CD14-positive monocyte (primary cell): ENCODE measurements around the gene ARHGEF6. TPM values are rescaled to one million over a fixed set of nuclear protein-coding genes. Genes with fewer than 3 reads are reported as not detected.

Source experiments
- DNase-seq, 3 donors: peaks; one replicate each; pipeline ENCODE4 v3.0.0-alpha.2; 2011 to 2022
- H2AFZ ChIP-seq: 2 replicates; pipeline ENCODE4 v1.6.0; 2012; ENCODE audit warnings: mild to moderate bottlenecking, low read depth, low read length, inconsistent platforms; ENCODE audit not compliant: insufficient read depth, poor library complexity, severe bottlenecking
- H3K27ac ChIP-seq, 2 donors: 1 replicate in 1 of 2; 2 replicates in 1 of 2; pipeline ENCODE4 v1.5.1; 2012 to 2013; ENCODE audit warnings: low read length in 2 of 2, control low read depth in 1 of 2, inconsistent platforms in 1 of 2, low read depth in 1 of 2, mild to moderate bottlenecking in 1 of 2
- H3K27me3 ChIP-seq, 2 donors: one replicate each; pipeline versions ENCODE4 v1.6.0 to v1.6.1; 2011 to 2013; ENCODE audit warnings: low read length in 2 of 2; ENCODE audit not compliant: control insufficient read depth in 2 of 2, insufficient read depth in 2 of 2
- H3K36me3 ChIP-seq, 2 donors: replicated peaks in 1 of 2; 1 replicate in 1 of 2; 2 replicates in 1 of 2; pipeline versions ENCODE4 v1.5.1 to v1.6.1; 2012 to 2013; ENCODE audit warnings: low read length in 2 of 2, control low read depth in 1 of 2, inconsistent platforms in 1 of 2, mild to moderate bottlenecking in 1 of 2; ENCODE audit not compliant: insufficient read depth in 2 of 2, control insufficient read depth in 1 of 2
- H3K4me1 ChIP-seq, 2 donors: 1 replicate in 1 of 2; 2 replicates in 1 of 2; pipeline versions ENCODE4 v1.5.1 to v1.6.1; 2012 to 2013; ENCODE audit warnings: low read length in 2 of 2, control low read depth in 1 of 2, inconsistent platforms in 1 of 2, mild to moderate bottlenecking in 1 of 2, moderate library complexity in 1 of 2; ENCODE audit not compliant: insufficient read depth in 2 of 2, control insufficient read depth in 1 of 2
- H3K4me2 ChIP-seq: replicated peaks from 2 replicates; pipeline ENCODE3; 2012; ENCODE audit warnings: low read length, moderate library complexity, mild to moderate bottlenecking; ENCODE audit not compliant: poor library complexity, severe bottlenecking; ENCODE audit errors: extremely low read depth
- H3K4me3 ChIP-seq, 3 experiments: fragments of 200-600 bp in 1 of 3; sonication (generic) in 1 of 3; replicated peaks in 1 of 3; 1 replicate in 2 of 3; 2 replicates in 1 of 3; pipeline ENCODE4 v1.5.1; 2011 to 2013; ENCODE audit warnings: low read length in 3 of 3, mild to moderate bottlenecking in 3 of 3, control low read depth in 2 of 3, low read depth in 2 of 3, inconsistent platforms in 1 of 3, moderate library complexity in 1 of 3
- H3K79me2 ChIP-seq: 2 replicates; pipeline ENCODE4 v1.6.0; 2012; ENCODE audit warnings: mild to moderate bottlenecking, control low read depth, inconsistent platforms, low read length, moderate library complexity; ENCODE audit not compliant: insufficient read depth
- H3K9ac ChIP-seq: 2 replicates; pipeline ENCODE4 v1.6.0; 2017; ENCODE audit warnings: low read length, mild to moderate bottlenecking; ENCODE audit not compliant: insufficient read depth, poor library complexity, severe bottlenecking
- H3K9me3 ChIP-seq, 2 donors: replicated peaks in 1 of 2; 1 replicate in 1 of 2; 2 replicates in 1 of 2; pipeline versions ENCODE4 v1.5.1 to v1.6.1; 2012 to 2013; ENCODE audit warnings: low read length in 2 of 2, control low read depth in 1 of 2; ENCODE audit not compliant: control insufficient read depth in 1 of 2, insufficient read depth in 1 of 2
- H4K20me1 ChIP-seq: 2 replicates; pipeline ENCODE4 v1.6.0; 2012; ENCODE audit warnings: mild to moderate bottlenecking, low read length, control low read depth, moderate library complexity; ENCODE audit not compliant: insufficient read depth
- H3K27ac Mint-ChIP-seq, 7 donors: one replicate each; pipeline ENCODE4 v1.8.0; 2020; ENCODE audit warnings: mild to moderate bottlenecking in 7 of 7, mixed read lengths in 7 of 7, moderate library complexity in 6 of 7, inconsistent platforms in 2 of 7
- H3K27me3 Mint-ChIP-seq, 3 donors: one replicate each; pipeline ENCODE4 v1.8.0; 2021 to 2022; ENCODE audit warnings: low read depth in 3 of 3, mild to moderate bottlenecking in 3 of 3, mixed read lengths in 3 of 3, moderate library complexity in 3 of 3, inconsistent platforms in 1 of 3
- H3K36me3 Mint-ChIP-seq, 2 donors: one replicate each; pipeline ENCODE4 v1.8.0; 2020; ENCODE audit warnings: mixed read lengths in 2 of 2, inconsistent platforms in 1 of 2, mild to moderate bottlenecking in 1 of 2
- H3K4me1 Mint-ChIP-seq: one replicate; pipeline ENCODE4 v1.8.0; 2020; ENCODE audit warnings: mild to moderate bottlenecking, mixed read lengths
- H3K4me3 Mint-ChIP-seq, 2 donors: one replicate each; pipeline ENCODE4 v1.8.0; 2020; ENCODE audit warnings: mild to moderate bottlenecking in 2 of 2, mixed read lengths in 2 of 2, moderate library complexity in 1 of 2
- H3K9me3 Mint-ChIP-seq, 7 donors: one replicate each; pipeline ENCODE4 v1.8.0; 2020 to 2022; ENCODE audit warnings: mixed read lengths in 7 of 7, mild to moderate bottlenecking in 6 of 7, moderate library complexity in 6 of 7, inconsistent platforms in 2 of 7
- WGBS: methylation state at CpG from one replicate; pipeline ENCODE4 v1.1.5; 2013; ENCODE audit warnings: missing lambda C conversion rate; ENCODE audit not compliant: insufficient coverage; 5-methylcytosine and 5-hydroxymethylcytosine counted together
- intact Hi-C, 2 donors: fragments of 100-400 bp; cut with micrococcal nuclease; formaldehyde crosslinking; loops; one replicate each; pipeline versions ENCODE4 v1.15.0 to v1.15.1; 2023
- polyA plus RNA-seq, 3 donors: library from polyadenylated mRNA; depleted of rRNA in 1 of 3; unstranded in 2 of 3; stranded (reverse) in 1 of 3; fragments of 300-500 nt in 2 of 3; fragments of >200 nt in 1 of 3; fragmentation: Illumina TruSeq in 2 of 3; gene quantifications; 1 replicate in 2 of 3; 2 replicates in 1 of 3; pipeline ENCODE4 v1.2.3, GENCODE V29; 2012 to 2021
- TF ChIP-seq, protein P1 (sequence below): fragments of 200-600 bp; IDR thresholded peaks from one replicate; pipeline ENCODE4 v1.8.0; 2022; ENCODE audit warnings: antibody characterized with exemption, mild to moderate bottlenecking

ARHGEF6 gene
- polyA plus RNA-seq, 3 donors, result 51.4 to 79.2 (median 57.0) TPM

DNA sequence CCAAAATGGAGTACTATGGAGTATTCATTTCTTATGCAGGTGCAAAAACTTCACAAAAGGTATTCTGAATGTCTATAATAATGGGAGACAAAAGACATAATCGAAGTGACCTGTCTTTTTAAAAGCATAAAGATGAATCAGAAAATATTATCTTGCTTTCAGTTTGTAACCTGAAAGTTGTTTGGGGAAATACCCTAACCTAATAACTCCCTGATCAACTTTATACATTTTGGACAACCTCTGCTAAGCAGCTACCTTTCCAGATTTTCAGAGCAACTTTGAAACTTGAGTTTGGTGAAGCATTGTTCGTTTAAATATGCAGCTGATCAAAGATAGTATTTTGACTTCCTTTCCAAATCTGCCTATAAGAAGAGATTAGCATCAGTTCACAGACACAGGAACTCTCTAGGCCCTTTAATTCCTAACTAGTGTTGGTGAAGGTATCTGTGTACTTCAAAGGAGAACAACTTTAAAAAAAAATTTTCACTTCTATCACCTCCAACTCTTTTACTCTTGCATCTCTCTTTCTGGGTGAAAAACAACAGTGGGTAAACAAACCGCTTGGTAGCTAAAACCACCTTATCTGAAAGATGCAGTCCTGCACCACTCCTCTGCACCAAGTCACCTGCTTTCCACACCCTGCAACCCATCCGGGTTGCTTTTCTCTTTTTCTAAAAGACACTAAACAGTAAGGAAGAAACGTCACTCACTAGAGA lies 106.3 kb downstream of the ARHGEF6 start:
- Mint-ChIP-seq H3K4me1 (no peaks in the 10 kb centered on the region), H3K27ac (no peak overlapping the region), H3K9me3 (peaks cover 0 to 2% (median 0%) of the 10 kb centered on the region in 7 donors), H3K4me3 (no peak overlapping the region), H3K36me3 (peaks cover 68 to 74% of the 10 kb centered on the region in 2 donors), H3K27me3 (no peaks in the 10 kb centered on the region)
- TF ChIP-seq, protein P1, sequence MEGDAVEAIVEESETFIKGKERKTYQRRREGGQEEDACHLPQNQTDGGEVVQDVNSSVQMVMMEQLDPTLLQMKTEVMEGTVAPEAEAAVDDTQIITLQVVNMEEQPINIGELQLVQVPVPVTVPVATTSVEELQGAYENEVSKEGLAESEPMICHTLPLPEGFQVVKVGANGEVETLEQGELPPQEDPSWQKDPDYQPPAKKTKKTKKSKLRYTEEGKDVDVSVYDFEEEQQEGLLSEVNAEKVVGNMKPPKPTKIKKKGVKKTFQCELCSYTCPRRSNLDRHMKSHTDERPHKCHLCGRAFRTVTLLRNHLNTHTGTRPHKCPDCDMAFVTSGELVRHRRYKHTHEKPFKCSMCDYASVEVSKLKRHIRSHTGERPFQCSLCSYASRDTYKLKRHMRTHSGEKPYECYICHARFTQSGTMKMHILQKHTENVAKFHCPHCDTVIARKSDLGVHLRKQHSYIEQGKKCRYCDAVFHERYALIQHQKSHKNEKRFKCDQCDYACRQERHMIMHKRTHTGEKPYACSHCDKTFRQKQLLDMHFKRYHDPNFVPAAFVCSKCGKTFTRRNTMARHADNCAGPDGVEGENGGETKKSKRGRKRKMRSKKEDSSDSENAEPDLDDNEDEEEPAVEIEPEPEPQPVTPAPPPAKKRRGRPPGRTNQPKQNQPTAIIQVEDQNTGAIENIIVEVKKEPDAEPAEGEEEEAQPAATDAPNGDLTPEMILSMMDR, result no peak
- Histone ChIP-seq H3K9me3 (no peaks in the 10 kb centered on the region), H2AFZ (no peak overlapping the region), H3K27me3 (no peaks in the 10 kb centered on the region), H3K36me3 (peaks cover 56 to 98% of the 10 kb centered on the region in 2 donors), H3K27ac (no peak overlapping the region), H3K9ac (no peak overlapping the region), H3K4me2 (no peak overlapping the region), H3K4me3 (no peak overlapping the region), H4K20me1 (no peaks in the 10 kb centered on the region), H3K4me1 (no peaks in the 10 kb centered on the region), H3K79me2 (no peaks in the 10 kb centered on the region)
- WGBS, result no CpG with 5 or more reads among the region's 5 CpGs
- intact Hi-C loops, result no loop called here
- DNase-seq, result no peak

DNA sequence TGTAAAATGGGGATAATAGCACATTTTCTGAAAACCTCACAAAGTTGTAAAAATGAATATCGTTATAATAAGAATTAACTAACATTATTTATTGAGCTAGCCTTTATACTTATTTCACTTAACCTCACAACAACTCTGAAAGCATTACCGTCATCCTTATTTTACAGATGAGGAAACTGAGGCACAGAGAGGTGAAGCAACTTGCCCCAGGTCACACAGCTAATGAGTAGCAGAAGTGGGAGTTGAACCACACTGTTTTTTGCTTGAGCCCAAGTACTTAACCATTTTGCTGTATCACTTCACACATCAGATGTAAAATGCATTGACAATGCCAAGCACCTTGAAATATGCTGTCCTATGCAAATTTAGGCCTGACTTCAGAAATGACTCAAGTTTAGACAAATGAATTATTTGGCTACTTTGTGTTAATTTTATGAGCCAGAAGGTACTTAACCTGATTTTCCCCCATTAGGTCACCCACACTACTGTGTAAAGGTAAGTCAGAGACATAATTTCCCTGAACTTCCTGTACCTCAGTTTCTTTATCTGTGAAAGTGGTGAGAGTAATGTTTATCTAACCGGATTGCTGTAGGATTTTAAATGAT lies 109.6 kb downstream of the ARHGEF6 start:
- peaks cover 69 to 94% of the 10 kb centered on the region in 2 donors for H3K36me3 ChIP-seq
- no peak overlapping the region for H3K4me3 ChIP-seq
- H2AFZ ChIP-seq, result no peak overlapping the region
- no peak overlapping the region for H3K4me3 Mint-ChIP-seq
- H3K4me1 Mint-ChIP-seq, result peaks cover 15% of the 10 kb centered on the region
- H3K4me1 ChIP-seq, result peaks cover 4 to 7% of the 10 kb centered on the region in 2 donors
- peaks cover 0 to 2% (median 0%) of the 10 kb centered on the region in 3 donors for H3K27me3 Mint-ChIP-seq
- H3K27ac Mint-ChIP-seq, result no peak overlapping the region
- H3K9me3 ChIP-seq, result no peaks in the 10 kb centered on the region
- H3K9ac ChIP-seq, result no peak overlapping the region
- TF ChIP-seq, protein P1, result no peak
- DNase-seq, result no peak
- H3K27me3 ChIP-seq, result no peaks in the 10 kb centered on the region
- H3K79me2 ChIP-seq, result no peaks in the 10 kb centered on the region
- peak overlapping the region in 1 of 2 donors; percentile 39 for H3K27ac ChIP-seq
- intact Hi-C loops, result no loop called here
- no CpG with 5 or more reads among the region's 3 CpGs for WGBS
- H3K36me3 Mint-ChIP-seq, result peaks cover 72 to 78% of the 10 kb centered on the region in 2 donors
- no peak overlapping the region for H3K4me2 ChIP-seq
- H3K9me3 Mint-ChIP-seq, result peaks cover 0 to 2% (median 0%) of the 10 kb centered on the region in 7 donors
- H4K20me1 ChIP-seq, result no peaks in the 10 kb centered on the region
